PC-9 (cell line): ENCODE data around the gene ANO5. TPM values are rescaled to one million over a fixed set of nuclear protein-coding genes. Genes with fewer than 3 reads are reported as not detected.

Experiments used
- BruUV-seq: library from RNA; stranded (reverse); fragments of 400-500 nt; replicated peaks from 2 replicates; lab custom pipeline; 2021; lab: Mats Ljungman, UMichigan
- CTCF ChIA-PET: fragments of 300-600 bp; sonication (Branson Sonifier 250); formaldehyde crosslinking; loops from one replicate; lab custom pipeline; 2022; ENCODE audit warnings: antibody characterized with exemption; lab: Charles Lee
- POLR2A ChIA-PET: fragments of 300-600 bp; sonication (Branson Sonifier 250); formaldehyde crosslinking; loops from one replicate; lab custom pipeline; 2022; ENCODE audit warnings: antibody characterized with exemption; ENCODE audit not compliant: unreplicated experiment; lab: Charles Lee
- DNase-seq, 2 experiments: peaks; one replicate each; pipeline versions ENCODE4 v3.0.0 to v3.0.0-alpha.2; 2015 to 2022; ENCODE audit warnings: mixed read lengths in 1 of 2
- H2AFZ ChIP-seq: fragments of 200-600 bp; sonication (generic); 2 replicates; pipeline ENCODE4 v1.8.1; 2017; ENCODE audit warnings: antibody characterized with exemption
- H3F3A ChIP-seq: fragments of 200-600 bp; sonication (generic); 2 replicates; pipeline ENCODE4 v1.8.1; 2017; ENCODE audit warnings: antibody characterized with exemption, mild to moderate bottlenecking, low read depth; ENCODE audit not compliant: insufficient read depth
- H3K27ac ChIP-seq: fragments of 200-600 bp; sonication (generic); 2 replicates; pipeline ENCODE4 v1.6.1; 2016; ENCODE audit warnings: mixed run types
- H3K27me3 ChIP-seq: fragments of 200-600 bp; sonication (generic); 2 replicates; pipeline ENCODE4 v1.6.1; 2016; ENCODE audit warnings: low read depth, mixed run types; ENCODE audit not compliant: insufficient read depth
- H3K36me3 ChIP-seq: fragments of 200-600 bp; sonication (generic); 2 replicates; pipeline ENCODE4 v1.6.1; 2016; ENCODE audit warnings: low read depth, mixed run types
- H3K4me1 ChIP-seq: fragments of 200-600 bp; sonication (generic); replicated peaks from 2 replicates; pipeline ENCODE4 v1.6.1; 2016; ENCODE audit warnings: mixed run types; ENCODE audit not compliant: insufficient read depth
- H3K4me2 ChIP-seq: fragments of 200-600 bp; sonication (generic); 2 replicates; pipeline ENCODE4 v1.6.1; 2017; ENCODE audit warnings: mixed run types
- H3K4me3 ChIP-seq: fragments of 200-600 bp; sonication (generic); 2 replicates; pipeline ENCODE4 v1.6.1; 2016; ENCODE audit warnings: mixed run types
- H3K79me2 ChIP-seq: fragments of 200-600 bp; sonication (generic); 2 replicates; pipeline ENCODE4 v1.6.1; 2017; ENCODE audit warnings: low read depth, mixed run types
- H3K9me2 ChIP-seq: fragments of 200-600 bp; sonication (generic); 2 replicates; pipeline ENCODE4 v1.8.1; 2017; ENCODE audit warnings: mild to moderate bottlenecking; ENCODE audit not compliant: insufficient read depth
- H3K9me3 ChIP-seq: fragments of 200-600 bp; sonication (generic); 2 replicates; pipeline ENCODE4 v1.8.1; 2016; ENCODE audit warnings: low read depth; ENCODE audit not compliant: insufficient read depth
- H4K20me1 ChIP-seq: fragments of 200-600 bp; sonication (generic); 2 replicates; pipeline ENCODE4 v1.8.1; 2017; ENCODE audit not compliant: insufficient read depth
- EZH2 ChIP-seq: fragments of 200-600 bp; sonication (generic); IDR thresholded peaks from 2 replicates; pipeline ENCODE4 v1.8.0; 2017; ENCODE audit warnings: antibody characterized with exemption, low read depth
- intact Hi-C: fragments of 100-400 bp; cut with micrococcal nuclease; formaldehyde crosslinking; loops from one replicate; pipeline ENCODE4 v1.10.0; 2022; ENCODE audit not compliant: unreplicated experiment
- total RNA-seq: library from RNA; stranded (reverse); gene quantifications from 2 replicates; pipeline ENCODE4 v1.2.3, GENCODE V29; 2021
- TF ChIP-seq, protein P1 (sequence below): fragments of 200-600 bp; sonication (generic); conservative IDR thresholded peaks from 2 replicates; pipeline ENCODE4 v1.6.1; 2017; ENCODE audit warnings: mixed run types, antibody characterized with exemption, mild to moderate bottlenecking, moderate library complexity

The ANO5 gene
- total RNA-seq, 1 experiment from 2014 or later = not detected

DNA sequence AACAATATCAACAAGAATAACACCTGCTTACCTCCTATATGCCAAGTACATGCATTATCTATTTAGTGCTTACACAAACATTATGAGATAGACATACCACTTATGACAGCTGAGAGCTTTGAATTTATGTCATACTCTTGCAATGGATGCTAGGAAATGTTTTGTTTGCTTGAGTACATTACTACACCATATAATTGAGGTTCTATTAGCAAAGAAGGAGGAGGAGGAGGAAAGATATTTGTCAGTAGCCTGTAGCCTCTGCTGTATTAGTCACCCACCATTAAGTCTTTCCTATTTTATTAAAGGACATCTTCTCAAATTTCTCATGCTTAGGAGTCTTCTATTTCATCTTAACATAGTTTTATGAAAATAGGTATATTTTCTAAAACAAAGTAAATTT is 6.4 kb downstream of the ANO5 start:
- ChIA-PET CTCF (no interaction called here), POLR2A (no interaction called here)
- no peaks in the 10 kb centered on the region for H3F3A ChIP-seq
- H4K20me1 ChIP-seq = no peaks in the 10 kb centered on the region; the same call in 1 of the 2 replicates
- intact Hi-C loops = no loop called here
- no TSS peak for BruUV-seq
- no peak overlapping the region for H3K4me2 ChIP-seq
- H2AFZ ChIP-seq = no peak overlapping the region
- no peaks in the 10 kb centered on the region for H3K27me3 ChIP-seq
- H3K4me1 ChIP-seq = no peaks in the 10 kb centered on the region
- TF ChIP-seq, protein P1, sequence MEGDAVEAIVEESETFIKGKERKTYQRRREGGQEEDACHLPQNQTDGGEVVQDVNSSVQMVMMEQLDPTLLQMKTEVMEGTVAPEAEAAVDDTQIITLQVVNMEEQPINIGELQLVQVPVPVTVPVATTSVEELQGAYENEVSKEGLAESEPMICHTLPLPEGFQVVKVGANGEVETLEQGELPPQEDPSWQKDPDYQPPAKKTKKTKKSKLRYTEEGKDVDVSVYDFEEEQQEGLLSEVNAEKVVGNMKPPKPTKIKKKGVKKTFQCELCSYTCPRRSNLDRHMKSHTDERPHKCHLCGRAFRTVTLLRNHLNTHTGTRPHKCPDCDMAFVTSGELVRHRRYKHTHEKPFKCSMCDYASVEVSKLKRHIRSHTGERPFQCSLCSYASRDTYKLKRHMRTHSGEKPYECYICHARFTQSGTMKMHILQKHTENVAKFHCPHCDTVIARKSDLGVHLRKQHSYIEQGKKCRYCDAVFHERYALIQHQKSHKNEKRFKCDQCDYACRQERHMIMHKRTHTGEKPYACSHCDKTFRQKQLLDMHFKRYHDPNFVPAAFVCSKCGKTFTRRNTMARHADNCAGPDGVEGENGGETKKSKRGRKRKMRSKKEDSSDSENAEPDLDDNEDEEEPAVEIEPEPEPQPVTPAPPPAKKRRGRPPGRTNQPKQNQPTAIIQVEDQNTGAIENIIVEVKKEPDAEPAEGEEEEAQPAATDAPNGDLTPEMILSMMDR = no peak
- TF ChIP-seq EZH2 = no peak
- DNase-seq = no peak
- H3K36me3 ChIP-seq = no peaks in the 10 kb centered on the region
- no peaks in the 10 kb centered on the region for H3K9me2 ChIP-seq
- no peaks in the 10 kb centered on the region for H3K79me2 ChIP-seq
- no peak overlapping the region for H3K27ac ChIP-seq
- H3K9me3 ChIP-seq = no peaks in the 10 kb centered on the region
- no peak overlapping the region for H3K4me3 ChIP-seq

GRCh38 chr11:22203281-22203680 is 10.4 kb downstream of the ANO5 start:
- Histone ChIP-seq H3K9me2 (no peaks in the 10 kb centered on the region; the same call in 1 of the 2 replicates), H4K20me1 (no peaks in the 10 kb centered on the region), H3K36me3 (no peaks in the 10 kb centered on the region), H3K79me2 (no peaks in the 10 kb centered on the region), H3K27me3 (no peaks in the 10 kb centered on the region), H3K4me1 (no peaks in the 10 kb centered on the region), H3K9me3 (no peaks in the 10 kb centered on the region), H3K27ac (no peak overlapping the region), H3K4me3 (no peak overlapping the region), H2AFZ (no peak overlapping the region), H3F3A (no peaks in the 10 kb centered on the region), H3K4me2 (no peak overlapping the region)
- DNase-seq = no peak
- intact Hi-C loops = no loop called here
- POLR2A ChIA-PET = no interaction called here
- CTCF ChIA-PET = no interaction called here
- no TSS peak for BruUV-seq
- TF ChIP-seq, protein P1 = no peak
- no peak for TF ChIP-seq EZH2

- ChIA-PET POLR2A (no interaction called here), CTCF (no interaction called here)
- Histone ChIP-seq H3K4me1 (no peaks in the 10 kb centered on the region), H3K9me3 (no peaks in the 10 kb centered on the region), H3K4me3 (no peak overlapping the region), H2AFZ (no peak overlapping the region), H4K20me1 (no peaks in the 10 kb centered on the region), H3K27me3 (no peaks in the 10 kb centered on the region), H3F3A (no peaks in the 10 kb centered on the region), H3K4me2 (no peak overlapping the region), H3K27ac (no peak overlapping the region), H3K36me3 (no peaks in the 10 kb centered on the region), H3K79me2 (no peaks in the 10 kb centered on the region), H3K9me2 (no peaks in the 10 kb centered on the region; the same call in 1 of the 2 replicates)
- intact Hi-C loops = no loop called here
- BruUV-seq = no TSS peak
- DNase-seq = no peak
- TF ChIP-seq EZH2 = no peak
- TF ChIP-seq, protein P1 = no peak
Measured at GRCh38 chr11:22207162-22207561, 14.3 kb downstream of the ANO5 start.
